ENCODE measurements around the gene SCML1.
A peak's percentile ranks its signal among the peaks of the same experiment; 100 is the strongest.
"Not testable (repeated sequence)": the region's sequence is repeated elsewhere in the genome, so short reads cannot be mapped to it uniquely, and the experiment has no call there.

SCML1 gene

DNA sequence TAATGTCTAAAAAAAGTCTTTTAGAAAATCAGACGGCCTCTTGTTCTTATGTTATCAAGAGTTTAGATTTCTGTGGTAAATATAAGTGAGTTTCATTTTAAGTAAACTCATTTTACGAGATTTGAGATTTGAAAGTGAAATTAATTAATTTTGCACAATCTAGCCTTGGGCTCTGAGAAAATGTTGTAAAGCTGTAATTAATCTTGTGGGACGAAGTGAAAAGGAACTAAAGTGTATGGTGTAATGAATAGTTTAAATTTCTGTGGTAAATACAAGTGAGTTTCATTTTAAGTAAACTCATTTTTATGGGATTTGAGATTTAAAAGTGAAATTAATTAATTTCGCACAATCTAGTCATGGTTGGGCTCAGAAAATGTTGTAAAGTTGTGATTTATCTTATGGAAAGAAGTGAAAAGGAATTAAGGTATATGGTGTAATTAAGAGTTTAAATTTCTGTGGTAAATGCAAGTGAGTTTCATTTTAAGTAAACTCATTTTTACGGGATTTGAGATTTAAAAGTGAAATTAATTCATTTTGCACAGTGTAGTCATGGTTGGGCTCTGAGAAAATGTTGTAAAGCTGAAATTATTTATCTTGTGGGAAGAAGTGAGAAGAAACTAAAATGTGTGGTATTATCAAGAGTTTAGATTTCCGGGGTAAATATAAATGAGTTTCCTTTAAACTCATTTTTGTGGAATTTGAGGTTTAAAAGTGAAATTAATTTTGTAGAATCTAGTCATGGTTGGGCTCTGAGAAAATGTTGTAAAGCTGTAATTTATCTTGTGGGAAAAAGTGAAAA lies 1.6 kb downstream of the SCML1 start:
- no peak for DNase-seq (ENCODE audit: low read depth)

- DNase-seq (ENCODE audit: low read depth) = no peak
Observed at GRCh38 chrX:17740137-17741122, 3.1 kb downstream of the SCML1 start.

DNA sequence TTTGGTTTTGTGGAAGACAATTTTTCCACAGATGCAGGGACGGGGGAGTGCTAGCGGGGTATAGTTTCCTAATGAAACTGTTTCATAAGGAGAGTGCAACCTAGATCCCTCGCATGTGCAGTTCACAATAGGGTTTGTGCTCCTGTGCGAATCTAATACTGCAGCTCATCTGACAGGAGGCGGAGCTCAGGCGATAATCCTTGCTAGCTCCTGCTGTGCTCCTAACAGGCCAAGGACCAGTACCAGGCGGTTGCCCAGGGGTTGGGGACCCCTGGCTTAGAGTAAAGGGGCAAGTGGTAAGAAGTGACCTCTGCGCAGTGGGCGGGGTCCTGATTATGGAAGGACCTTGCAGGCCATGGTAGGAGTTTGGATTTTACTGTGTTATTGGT lies 3.8 kb downstream of the SCML1 start:
- no peak for DNase-seq (ENCODE audit: low read depth)

- DNase-seq (ENCODE audit: low read depth) = no peak
Observed at GRCh38 chrX:17743913-17744312, 6.6 kb downstream of the SCML1 start.

DNA sequence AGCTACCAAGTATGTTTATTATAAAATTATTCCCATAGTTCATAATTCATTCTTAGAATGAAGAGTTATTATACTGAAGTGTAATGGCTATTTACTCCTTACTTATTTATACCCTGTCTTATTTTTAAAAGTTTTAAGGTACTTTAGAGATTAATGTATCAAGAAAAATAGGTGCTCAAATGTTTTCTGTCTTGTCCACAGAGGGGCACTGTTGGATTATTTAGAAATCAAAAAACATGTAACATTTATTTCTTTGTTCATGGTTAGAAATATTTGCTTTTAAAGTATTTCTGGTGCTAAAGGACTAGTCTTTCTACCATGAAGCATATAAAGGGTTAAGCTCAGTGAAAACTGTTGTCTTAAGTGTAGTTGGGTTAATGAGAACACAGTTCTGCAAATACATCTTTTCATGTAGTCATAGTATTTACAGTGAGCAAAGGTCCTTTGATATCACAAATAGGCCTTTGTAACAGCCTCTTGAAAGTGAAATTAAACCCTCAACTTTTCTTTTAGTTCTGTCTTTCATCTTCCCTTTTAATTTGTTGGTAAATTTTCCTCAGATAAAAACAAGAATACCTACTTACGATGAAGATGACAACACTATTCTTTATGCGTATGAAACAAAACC lies 7.7 kb downstream of the SCML1 start:
- peak; percentile 18 for DNase-seq (ENCODE audit: low read depth)

DNA sequence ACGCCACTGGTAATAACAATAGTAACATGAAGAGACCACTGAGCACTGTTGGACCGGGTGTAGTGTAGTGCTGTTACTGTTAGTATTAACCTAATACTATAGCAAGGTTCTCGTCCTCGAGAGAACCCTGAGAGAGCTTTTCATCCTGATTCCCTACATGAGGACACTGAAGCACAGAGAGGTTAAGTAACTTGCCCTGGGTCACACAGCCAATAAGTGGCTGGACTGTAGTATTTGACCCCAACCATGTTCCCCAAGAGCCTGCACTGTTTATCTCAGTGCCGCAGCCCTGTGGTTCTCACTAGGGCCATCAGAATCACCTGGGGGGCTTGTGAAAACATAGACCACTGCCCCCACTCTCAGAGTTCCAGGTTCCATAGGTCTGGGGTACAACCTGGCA lies 10.4 kb downstream of the SCML1 start:
- DNase-seq (ENCODE audit: low read depth) = no peak

DNA sequence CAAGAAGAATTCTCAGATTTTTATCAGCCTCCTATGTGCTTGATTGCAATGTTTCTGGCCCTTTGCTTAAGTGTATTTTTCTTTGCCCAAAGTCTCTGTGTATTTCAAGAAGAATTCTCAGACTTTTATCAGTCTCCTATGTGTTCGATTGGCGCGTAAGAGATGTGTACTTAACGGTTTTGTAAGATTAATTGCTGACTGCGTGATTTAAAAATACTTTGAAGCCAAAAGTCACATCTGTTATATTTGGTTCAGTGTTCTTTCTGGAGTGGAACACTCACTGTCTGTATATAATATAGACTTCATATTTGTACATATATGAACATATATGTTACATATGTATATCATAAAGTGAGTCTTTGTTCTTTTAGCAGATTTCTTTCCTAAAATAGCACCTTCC lies 11.4 kb downstream of the SCML1 start:
- no peak for DNase-seq (ENCODE audit: low read depth)

DNA sequence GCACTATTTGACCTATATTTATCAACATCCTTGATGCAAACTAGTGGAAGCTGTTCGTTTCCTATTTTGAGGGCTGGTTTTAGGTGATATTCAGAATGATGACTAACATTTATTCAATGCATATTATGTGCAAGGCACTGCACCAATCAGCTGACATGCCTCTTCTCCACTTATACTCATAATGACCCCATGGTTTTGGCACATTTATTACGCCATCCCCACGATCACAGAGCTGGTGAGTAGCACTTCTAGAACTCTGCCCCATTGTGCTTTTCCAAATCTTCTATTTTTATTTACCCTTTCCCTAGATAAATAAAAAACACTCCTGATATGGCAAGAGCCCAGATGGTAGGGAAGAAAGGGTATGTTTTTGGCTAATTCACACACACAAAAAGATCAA lies 13.1 kb downstream of the SCML1 start:
- no peak for DNase-seq (ENCODE audit: low read depth)

GRCh38 chrX:17758382-17758781 lies 21.1 kb downstream of the SCML1 start:
- DNase-seq (ENCODE audit: low read depth) = no peak

GRCh38 chrX:17759990-17760389 lies 22.7 kb downstream of the SCML1 start:
- DNase-seq (ENCODE audit: low read depth) = no peak

DNA sequence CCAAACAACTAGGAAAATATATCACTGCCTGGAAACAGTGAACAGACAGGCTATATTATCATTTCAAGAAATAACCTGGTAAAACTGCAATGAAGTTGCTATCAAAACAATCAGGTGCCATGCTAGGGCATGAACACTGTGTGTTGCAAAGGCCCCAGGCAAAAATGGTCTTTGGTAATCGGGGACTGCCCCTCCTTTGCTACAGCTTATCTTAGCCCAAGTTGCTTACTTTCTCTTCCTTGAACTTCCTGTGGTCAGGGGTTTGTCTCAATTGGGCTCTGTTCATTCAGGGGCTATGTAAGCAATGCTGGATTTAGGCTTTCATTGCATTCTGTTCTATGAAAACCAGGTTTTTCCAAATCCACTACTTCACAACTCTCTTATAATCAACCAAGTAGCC lies 30.4 kb downstream of the SCML1 start:
- no peak for DNase-seq (ENCODE audit: low read depth)

- no peak for DNase-seq (ENCODE audit: low read depth)
Observed at GRCh38 chrX:17768997-17769396, 31.7 kb downstream of the SCML1 start.

GRCh38 chrX:17769701-17770269 lies 32.5 kb downstream of the SCML1 start:
- DNase-seq (ENCODE audit: low read depth) = no peak

- no peak for DNase-seq (ENCODE audit: low read depth)
Observed at GRCh38 chrX:17773221-17773876, 36.1 kb downstream of the SCML1 start.

DNA sequence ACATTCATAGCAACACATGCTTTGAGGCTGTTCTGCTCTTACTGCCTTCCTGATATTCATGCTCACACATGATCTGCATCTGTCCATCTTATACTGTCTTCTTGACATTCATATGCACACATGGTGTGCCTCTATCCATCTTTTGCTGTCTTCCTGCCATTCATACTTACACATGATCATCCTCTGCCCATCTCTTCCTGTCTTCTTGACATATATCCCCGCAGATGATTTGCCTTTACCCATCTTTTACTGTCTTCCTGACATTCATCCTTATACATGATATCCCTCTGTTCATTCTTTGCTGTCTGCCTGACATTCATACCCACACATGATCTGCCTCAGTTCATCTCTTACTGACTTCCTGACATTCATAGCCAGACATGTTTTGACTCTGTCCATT lies 36.8 kb downstream of the SCML1 start:
- no peak for DNase-seq (ENCODE audit: low read depth)

GRCh38 chrX:17778997-17779396 lies 41.7 kb downstream of the SCML1 start:
- DNase-seq (ENCODE audit: low read depth) = no peak

- DNase-seq (ENCODE audit: low read depth) = no peak
Observed at GRCh38 chrX:17779434-17779833, 42.1 kb downstream of the SCML1 start.

DNA sequence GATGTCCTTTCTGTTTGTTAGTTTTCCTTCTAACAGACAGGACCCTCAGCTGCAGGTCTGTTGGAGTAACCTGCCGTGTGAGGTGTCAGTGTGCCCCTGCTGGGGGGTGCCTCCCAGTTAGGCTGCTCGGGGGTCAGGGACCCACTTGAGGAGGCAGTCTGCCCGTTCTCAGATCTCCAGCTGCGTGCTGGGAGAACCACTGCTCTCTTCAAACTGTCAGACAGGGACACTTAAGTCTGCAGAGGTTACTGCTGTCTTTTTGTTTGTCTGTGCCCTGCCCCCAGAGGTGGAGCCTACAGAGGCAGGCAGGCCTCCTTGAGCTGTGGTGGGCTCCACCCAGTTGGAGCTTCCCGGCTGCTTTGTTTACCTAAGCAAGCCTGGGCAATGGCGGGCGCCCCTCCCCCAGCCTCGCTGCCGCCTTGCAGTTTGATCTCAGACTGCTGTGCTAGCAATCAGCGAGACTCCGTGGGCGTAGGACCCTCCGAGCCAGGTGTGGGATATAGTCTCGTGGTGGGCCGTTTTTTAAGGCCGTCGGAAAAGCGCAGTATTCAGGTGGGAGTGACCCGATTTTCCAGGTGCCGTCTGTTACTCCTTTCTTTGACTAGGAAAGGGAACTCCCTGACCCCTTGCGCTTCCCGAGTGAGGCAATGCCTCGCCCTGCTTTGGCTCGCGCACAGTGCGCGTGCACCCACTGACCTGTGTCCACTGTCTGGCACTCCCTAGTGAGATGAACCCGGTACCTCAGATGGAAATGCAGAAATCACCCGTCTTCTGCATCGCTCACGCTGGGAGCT lies 49.5 kb downstream of the SCML1 start:
- not testable (repeated sequence) for DNase-seq (ENCODE audit: low read depth)

DNA sequence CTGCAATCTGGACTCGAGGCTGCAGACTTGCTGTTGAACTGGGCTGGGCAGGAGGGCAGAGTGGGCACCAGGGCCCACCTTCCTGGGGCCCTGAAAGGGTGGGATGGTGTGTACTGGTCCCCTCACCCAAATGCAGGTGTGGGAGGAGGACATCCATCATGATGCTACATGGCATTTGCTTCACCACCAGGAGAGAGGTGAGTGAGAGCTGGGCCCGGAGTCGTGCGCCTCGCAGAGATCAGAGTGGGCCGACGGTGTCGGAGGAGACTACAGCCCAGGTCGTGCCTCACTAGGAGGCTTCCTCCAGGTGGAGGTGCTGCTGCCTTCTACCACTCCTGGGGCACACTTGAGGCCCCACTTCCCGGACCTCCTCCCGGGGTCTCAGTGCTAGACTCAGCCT lies 50.3 kb downstream of the SCML1 start:
- DNase-seq (ENCODE audit: low read depth) = no peak

DNA sequence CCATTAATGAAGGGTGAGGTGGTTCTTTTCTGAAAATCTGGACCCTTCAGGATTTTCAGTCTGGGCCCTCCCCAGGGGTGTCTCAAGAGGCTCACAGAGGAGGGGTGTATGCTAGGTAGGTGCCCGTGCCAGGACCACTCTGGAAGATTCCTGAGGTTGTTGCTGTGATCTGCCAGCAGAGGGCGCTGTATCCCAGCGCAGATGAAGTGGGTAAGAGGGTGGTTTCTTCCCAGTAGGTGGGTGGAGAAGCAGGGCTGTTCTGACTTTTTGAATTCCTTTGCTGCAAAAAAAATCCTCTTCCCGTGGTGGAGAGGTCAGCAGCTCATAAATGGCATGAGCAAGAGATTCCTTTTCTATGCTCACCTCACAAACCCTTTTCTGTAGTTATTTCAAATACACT lies 51.1 kb downstream of the SCML1 start:
- peak; percentile 15 for DNase-seq (ENCODE audit: low read depth)

Measured in iris pigment epithelial cell (primary cell).